ENCODE measurements around the gene GLYATL1. TPM values are rescaled to one million over a fixed set of nuclear protein-coding genes. Genes with fewer than 3 reads are reported as not detected.

The GLYATL1 gene
- total and polyA plus RNA-seq, 2 of the 13 experiments (the other 11 are each of a cell fraction or from before 2014, with no cell fraction given), result 0.17 TPM; not detected in 1

DNA sequence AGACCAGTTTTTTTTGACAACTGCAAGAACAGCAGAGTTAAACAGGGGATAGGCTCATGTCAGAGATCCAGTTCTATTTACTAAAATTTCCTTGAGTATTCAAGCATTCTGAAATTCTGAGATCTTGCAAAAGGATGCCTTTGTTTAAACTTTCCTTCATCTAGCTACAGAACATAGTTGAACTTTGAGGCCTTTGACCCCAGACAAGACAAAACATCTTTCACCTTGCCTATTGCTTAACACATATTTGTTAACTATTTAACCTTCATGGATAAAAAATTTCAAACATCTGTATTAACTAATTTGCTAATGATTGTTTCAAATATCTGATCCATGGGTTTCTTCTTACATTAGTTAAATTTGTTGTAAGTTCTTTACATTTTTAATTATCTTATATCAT lies 38.2 kb downstream of the GLYATL1 start (continued):
- TF ChIP-seq, protein P1, sequence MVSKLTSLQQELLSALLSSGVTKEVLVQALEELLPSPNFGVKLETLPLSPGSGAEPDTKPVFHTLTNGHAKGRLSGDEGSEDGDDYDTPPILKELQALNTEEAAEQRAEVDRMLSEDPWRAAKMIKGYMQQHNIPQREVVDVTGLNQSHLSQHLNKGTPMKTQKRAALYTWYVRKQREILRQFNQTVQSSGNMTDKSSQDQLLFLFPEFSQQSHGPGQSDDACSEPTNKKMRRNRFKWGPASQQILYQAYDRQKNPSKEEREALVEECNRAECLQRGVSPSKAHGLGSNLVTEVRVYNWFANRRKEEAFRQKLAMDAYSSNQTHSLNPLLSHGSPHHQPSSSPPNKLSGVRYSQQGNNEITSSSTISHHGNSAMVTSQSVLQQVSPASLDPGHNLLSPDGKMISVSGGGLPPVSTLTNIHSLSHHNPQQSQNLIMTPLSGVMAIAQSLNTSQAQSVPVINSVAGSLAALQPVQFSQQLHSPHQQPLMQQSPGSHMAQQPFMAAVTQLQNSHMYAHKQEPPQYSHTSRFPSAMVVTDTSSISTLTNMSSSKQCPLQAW (CRISPR knock-in tag; IDR thresholded peaks at IDR 0.05), result no peak
- TF ChIP-seq JUND (CRISPR knock-in tag; IDR thresholded peaks at IDR 0.05), result no peak
- no peak for TF ChIP-seq NR1H2 (CRISPR knock-in tag; IDR thresholded peaks at IDR 0.05; ENCODE audit: borderline replicate concordance, low read depth)
- no peak for TF ChIP-seq RCOR2 (CRISPR knock-in tag; IDR thresholded peaks at IDR 0.05)

DNA sequence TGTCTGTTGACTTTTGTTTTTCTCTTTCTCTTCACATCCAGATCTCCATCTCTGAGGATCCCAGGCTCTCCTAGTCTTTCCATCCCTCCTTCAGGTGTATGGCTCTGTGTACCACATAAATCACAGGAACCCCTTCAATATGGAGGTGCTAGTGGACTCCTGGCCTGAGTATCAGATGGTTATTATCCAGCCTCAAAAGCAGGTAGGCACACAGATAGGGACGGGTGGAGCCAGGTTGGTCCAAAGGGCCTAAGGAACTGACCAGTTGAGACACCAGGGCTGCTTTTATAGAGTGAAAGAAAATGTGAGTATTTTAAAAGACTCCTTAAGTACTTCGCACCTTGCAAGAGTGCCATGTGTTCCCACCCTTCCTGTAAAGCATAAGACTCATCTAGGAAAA lies 39.9 kb downstream of the GLYATL1 start:
- no peak overlapping the region for H3K4me3 ChIP-seq (replicated peaks in 1 of 3; ENCODE audit: insufficient read depth in 1 of 3, low read depth in 2 of 3, low read length in 3 of 3)
- H2AFZ ChIP-seq (ENCODE audit: low read length), result no peak overlapping the region
- H3K9me3 ChIP-seq (ENCODE audit: low read length), result no peaks in the 10 kb centered on the region
- ChIA-PET POLR2A (no interaction called here), CTCF (ENCODE audit: low intra/inter-chr PET ratio, low total read pairs) (no interaction called here)
- H3K36me3 ChIP-seq (replicated peaks in 1 of 2; ENCODE audit: control insufficient read depth in 1 of 2, insufficient read depth in 2 of 2, low read length in 2 of 2), result no peaks in the 10 kb centered on the region
- in situ Hi-C loops (cut with HindIII; ENCODE audit: extremely low pct_ligation_motif_present, low pct_unique_long_range_greater_than_20kb), result no loop called here
- WGBS (ENCODE audit: low lambda C conversion rate), result 11% methylated on average over 2 of the region's 2 CpGs
- no peaks in the 10 kb centered on the region for H4K20me1 ChIP-seq (ENCODE audit: insufficient read depth, low read length)
- TF ChIP-seq TAF1 (CRISPR knock-in tag; IDR thresholded peaks at IDR 0.05), result no peak
- no peak for TF ChIP-seq KDM5A (IDR thresholded peaks at IDR 0.05; ENCODE audit: borderline replicate concordance, low read length)
- no peak for TF ChIP-seq HBP1 (CRISPR knock-in tag; IDR thresholded peaks at IDR 0.05; ENCODE audit: low read depth)
- TF ChIP-seq KLF11 (CRISPR knock-in tag; IDR thresholded peaks at IDR 0.05), result no peak
- no peak for TF ChIP-seq ZNF547 (CRISPR knock-in tag; IDR thresholded peaks at IDR 0.05)
- TF ChIP-seq, protein P2, sequence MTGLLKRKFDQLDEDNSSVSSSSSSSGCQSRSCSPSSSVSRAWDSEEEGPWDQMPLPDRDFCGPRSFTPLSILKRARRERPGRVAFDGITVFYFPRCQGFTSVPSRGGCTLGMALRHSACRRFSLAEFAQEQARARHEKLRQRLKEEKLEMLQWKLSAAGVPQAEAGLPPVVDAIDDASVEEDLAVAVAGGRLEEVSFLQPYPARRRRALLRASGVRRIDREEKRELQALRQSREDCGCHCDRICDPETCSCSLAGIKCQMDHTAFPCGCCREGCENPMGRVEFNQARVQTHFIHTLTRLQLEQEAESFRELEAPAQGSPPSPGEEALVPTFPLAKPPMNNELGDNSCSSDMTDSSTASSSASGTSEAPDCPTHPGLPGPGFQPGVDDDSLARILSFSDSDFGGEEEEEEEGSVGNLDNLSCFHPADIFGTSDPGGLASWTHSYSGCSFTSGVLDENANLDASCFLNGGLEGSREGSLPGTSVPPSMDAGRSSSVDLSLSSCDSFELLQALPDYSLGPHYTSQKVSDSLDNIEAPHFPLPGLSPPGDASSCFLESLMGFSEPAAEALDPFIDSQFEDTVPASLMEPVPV (CRISPR knock-in tag; IDR thresholded peaks at IDR 0.05), result no peak
- no peak for TF ChIP-seq PHF8 (CRISPR knock-in tag; IDR thresholded peaks at IDR 0.05)
- TF ChIP-seq NR1H2 (CRISPR knock-in tag; IDR thresholded peaks at IDR 0.05; ENCODE audit: borderline replicate concordance, low read depth), result no peak
- TF ChIP-seq TBP (CRISPR knock-in tag; IDR thresholded peaks at IDR 0.05), result no peak
- TF ChIP-seq ZSCAN12 (CRISPR knock-in tag; IDR thresholded peaks at IDR 0.05), result no peak
- no peak for FAIRE-seq
- BruUV-seq (replicated peaks), result no TSS peak
- no peak for DNase-seq (ENCODE audit: low spot score)
- intact Hi-C loops (cut with micrococcal nuclease; ENCODE audit: unreplicated experiment), result no loop called here
- H3K9ac ChIP-seq (ENCODE audit: insufficient read depth, low read depth, low read length), result no peak overlapping the region
- no peak overlapping the region for H3K27ac ChIP-seq (ENCODE audit: extremely low read length, insufficient read depth, low read length)
- no peak overlapping the region for H3K4me2 ChIP-seq (ENCODE audit: low read depth, low read length)
- H3K79me2 ChIP-seq (ENCODE audit: insufficient read depth, low read length), result no peaks in the 10 kb centered on the region
- peaks cover 7% of the 10 kb centered on the region for H3K4me1 ChIP-seq (ENCODE audit: insufficient read depth, low read length)
- ATAC-seq, result no peak
- H3K27me3 ChIP-seq (ENCODE audit: control insufficient read depth in 1 of 2, insufficient read depth in 2 of 2, low read length in 2 of 2), result no peaks in the 10 kb centered on the region
